T47D (cell line): ENCODE results near the gene THADA.
"Not testable (repeated sequence)": the region's sequence is repeated elsewhere in the genome, so short reads cannot be mapped to it uniquely, and the experiment has no call there.

ENCODE experiments used
- DNase-seq, 2 experiments: peaks; one replicate each; pipeline versions ENCODE4 v3.0.0 to v3.0.0-alpha.2; 2011 to 2012; ENCODE audit warnings: low read depth in 1 of 2, low spot score in 1 of 2
- JUND ChIP-seq: IDR thresholded peaks from 2 replicates; pipeline ENCODE4 v1.6.1; 2012; ENCODE audit warnings: low read depth
- in situ Hi-C: cut with HindIII; loops from 2 replicates; pipeline ENCODE4 v1.10.0; 2016; ENCODE audit warnings: low sequenced_read_pairs, low pct_unique_long_range_greater_than_20kb

The THADA gene

DNA sequence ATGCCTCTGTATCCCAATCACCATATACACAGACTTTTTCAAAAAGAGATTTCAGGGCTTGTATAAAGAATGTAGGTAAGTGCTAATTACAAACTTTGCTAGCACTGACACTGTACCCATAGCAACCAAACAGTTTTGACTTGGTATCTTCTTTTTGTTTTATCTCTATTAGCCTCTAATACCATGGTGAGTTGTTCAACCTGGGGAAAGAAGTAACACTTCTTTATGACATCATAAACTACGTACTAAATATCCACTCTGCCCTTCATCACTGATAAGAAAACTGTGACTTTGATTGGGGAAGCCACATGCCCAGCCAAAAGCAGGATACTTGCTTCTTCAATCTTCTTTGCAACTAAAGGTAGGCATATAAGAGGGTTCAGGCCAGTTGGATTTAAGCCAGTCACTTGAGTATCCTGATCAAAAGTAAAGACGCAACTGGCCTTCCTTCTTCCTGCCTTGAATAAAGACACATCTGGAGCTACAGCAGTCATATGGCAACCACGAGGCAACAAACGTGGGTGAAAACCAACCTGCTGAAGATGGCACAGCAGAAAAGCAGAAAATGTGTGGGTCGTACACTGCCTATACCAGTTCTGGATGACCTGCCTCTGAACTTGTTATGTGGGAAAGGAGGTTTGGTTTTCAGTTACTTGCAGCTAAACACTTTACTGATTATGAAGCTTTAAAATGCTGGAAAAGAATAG lies 16.4 kb downstream of the THADA start:
- DNase-seq: no peak
- no peak for TF ChIP-seq JUND
- in situ Hi-C loops: no loop called here

DNA sequence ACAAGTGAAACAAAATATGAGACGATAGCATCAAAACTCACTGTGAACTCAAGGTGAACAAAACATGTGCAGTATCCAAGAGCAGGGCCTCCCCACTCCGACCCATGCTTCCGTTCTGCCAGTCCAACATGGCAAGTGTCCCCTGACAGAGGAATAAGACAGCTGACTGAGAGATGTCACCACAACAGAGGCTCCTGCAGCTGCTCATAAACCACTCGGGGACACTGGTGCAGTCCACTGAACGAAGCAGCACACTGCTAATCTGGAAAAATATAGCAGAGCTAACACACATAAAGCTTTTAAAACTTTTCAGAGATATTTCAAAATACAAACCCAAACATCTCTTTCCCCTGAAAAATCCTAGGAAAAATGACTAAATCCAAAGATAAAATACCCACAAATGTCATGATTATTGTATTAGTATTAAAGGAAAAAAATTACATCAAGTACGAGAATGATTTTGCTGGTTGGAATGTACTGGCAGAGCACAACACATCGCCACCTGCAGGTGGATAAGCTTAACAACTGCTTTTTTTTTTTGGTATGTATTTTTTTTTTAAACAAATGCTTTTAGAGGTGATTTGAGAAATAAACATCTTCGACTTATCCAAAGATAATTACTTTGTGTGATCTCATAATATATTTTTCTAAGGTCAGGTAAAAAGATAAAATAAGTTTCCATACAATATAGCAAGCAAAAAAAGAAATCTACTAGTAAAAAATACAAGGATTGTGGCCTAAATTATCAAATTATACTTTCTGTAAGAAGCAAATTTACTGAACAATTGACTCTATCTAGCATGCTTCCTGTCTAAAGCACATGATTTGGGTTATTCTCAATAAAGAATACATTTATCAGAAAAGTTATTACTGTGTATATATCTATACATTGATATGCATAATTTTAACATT lies 18.6 kb downstream of the THADA start:
- no peak for TF ChIP-seq JUND
- DNase-seq: peak in 1 of 2 experiments; percentile 46

DNA sequence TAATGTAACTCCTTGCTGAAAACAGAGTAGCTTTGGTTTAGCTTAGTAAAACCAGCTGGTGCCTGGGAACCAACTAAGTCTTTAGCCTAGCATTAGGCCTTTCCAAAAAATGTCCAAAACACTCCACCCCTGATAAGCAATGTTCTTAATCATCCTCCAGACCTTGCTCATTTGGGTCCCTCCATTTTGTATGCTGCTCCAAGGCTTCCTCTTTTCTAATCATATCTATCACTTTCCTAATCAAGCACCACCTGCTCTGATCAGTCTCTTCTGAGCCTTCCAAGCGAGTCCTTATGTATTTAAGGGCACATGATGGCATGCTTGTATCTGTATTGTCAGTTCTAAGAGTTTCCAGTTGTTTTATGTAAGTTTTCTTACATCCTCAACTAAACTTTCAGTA lies 23.6 kb downstream of the THADA start:
- no peak for TF ChIP-seq JUND
- in situ Hi-C loops: no loop called here
- DNase-seq: no peak

More for the DNA sequence above, 18.6 kb downstream of the THADA start:
- in situ Hi-C loops: no loop called here

DNA sequence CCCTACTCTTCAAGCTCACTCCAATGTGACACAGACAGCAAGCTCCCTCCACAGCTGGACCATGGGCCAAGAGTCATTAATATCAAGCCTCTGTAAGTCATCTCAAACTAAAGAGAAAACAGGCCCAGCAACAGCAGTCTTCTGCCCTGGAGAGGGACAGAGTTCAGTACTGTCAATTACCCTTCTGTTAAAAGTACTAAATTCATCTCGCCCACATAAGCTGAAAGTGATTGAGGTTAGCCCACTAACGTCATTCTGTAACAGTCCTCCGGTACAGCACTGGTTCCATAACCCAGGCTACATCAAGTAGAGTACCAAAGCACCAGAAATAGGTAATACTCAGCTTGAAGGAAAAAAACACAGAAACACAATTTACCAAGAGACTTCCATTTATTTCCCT lies 25.9 kb downstream of the THADA start:
- in situ Hi-C loops: no loop called here
- no peak for DNase-seq
- TF ChIP-seq JUND: no peak

DNA sequence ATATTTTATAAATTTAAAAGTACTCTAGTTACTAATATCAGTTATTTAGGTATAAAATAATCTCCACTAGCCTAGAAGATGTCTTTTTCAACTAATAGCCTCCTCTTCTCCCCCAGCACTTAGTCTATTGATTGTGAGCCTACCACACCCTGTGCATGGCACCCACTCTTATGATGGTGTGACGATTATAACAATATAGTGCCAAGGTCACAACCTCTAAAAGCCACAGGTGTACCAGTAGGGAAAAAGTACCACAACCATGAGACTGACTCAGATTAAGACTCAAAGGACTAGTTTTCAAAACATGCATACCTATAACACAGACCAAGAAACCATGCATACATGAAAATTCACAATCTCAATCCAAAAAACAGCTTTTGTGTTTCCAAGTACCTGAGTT lies 27.6 kb downstream of the THADA start:
- no peak for TF ChIP-seq JUND
- DNase-seq: no peak
- in situ Hi-C loops: no loop called here

DNA sequence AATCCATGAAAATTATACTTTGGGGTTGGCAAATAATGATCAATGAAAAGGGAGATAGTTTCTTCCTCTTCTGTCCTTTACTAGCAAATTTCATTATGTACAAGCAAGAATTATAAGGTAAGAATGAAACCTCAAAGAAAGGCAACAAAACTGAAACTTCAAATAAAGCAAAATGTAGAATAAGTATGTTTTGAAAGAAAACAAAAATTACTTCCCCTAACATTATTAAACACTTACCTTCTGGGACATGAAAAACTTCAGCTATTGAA lies 29.4 kb downstream of the THADA start:
- no peak for TF ChIP-seq JUND
- DNase-seq: no peak
- in situ Hi-C loops: no loop called here

DNA sequence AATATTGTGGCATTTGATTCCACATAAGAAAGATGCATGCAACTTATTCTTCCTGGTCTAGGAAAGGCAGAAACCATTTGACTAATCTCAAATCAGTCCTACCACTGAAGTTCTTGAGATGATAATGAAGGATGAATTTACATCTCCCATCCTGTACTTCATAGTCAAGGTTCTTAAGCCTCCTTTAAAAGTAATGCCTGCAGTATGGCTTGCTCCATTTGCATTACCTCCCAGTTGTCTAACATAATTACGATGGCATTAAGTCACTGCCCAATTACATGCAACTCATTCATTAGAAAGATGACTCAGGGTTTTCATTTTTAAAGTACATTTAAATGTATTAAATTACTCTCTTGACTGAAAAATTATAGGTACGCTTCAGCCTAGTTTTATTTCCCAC lies 32.2 kb downstream of the THADA start:
- in situ Hi-C loops: no loop called here
- no peak for DNase-seq
- no peak for TF ChIP-seq JUND

DNA sequence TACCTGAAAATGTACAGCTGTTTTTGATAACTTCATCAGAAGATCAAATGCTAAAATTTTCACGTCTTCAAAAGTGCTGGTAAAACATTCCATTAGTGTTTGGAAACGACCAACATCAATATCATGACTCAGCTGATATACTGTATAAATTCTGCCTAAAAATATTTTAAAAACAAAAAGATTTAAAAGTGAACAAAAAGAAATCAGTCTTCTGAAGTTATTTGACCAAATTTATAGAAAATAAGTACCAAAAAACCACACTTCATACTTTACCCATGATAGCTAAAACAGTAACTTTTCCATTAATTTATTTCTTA lies 35.6 kb downstream of the THADA start:
- TF ChIP-seq JUND: no peak
- in situ Hi-C loops: no loop called here
- no peak for DNase-seq

DNA sequence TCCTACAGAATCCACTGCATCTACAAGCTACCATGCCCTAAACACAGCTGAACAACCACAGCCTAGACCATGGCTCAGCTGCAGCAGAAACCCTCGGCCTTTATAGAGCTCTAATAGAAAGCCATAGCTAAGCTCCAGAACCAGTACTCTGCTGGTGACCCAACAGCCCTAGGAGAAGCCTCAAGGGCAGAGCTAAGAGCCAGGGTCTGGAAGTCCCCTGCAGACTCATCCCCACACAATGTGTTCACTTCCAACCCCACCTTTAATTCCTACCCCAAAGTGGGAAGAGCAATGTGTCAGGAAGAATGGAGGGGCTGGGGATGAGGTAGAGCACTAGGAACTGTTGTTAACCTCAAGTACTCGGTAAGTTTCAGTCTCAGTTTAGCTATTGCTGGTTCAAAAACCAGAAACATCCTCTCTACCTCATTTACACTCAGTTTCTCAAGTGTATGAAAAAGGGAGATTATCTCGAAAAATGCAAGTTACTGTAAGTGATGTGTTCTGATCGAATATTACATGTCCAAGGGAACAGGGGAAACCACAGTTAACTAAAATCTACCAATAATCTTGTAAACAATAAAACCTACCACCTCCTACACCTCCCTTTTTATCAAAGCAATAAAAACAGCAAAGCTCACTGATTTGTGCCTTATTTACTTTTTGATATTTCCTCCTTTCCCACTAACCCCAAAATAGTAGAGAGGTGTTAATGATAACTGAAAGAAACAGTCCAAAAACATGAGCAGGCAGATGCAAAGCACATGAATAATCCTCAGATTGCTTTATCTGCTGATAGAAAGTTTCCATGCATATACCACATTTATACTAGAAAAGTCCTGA lies 36.2 kb downstream of the THADA start:
- in situ Hi-C loops: no loop called here
- no peak for DNase-seq

DNA sequence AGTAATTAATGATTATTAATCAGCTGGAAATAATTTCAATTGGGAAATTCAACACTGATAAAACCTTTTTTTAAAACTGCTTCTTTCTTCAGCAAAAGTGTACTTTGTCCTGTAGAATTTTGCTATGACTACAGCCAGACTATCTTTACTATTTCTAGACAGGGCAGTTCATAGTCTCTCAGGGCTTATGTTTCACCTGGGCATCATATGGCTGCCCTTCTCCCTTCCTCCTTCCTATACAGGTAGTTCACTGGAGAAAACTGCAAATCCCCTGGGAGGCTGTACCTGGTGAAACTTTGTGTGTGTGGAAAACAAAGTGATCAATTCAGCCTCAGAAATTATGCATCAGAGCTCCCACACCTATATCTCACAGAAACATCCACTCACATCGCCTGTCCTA lies 38.6 kb downstream of the THADA start:
- TF ChIP-seq JUND: no peak
- in situ Hi-C loops: no loop called here
- no peak for DNase-seq

More for the DNA sequence above, 36.2 kb downstream of the THADA start:
- no peak for TF ChIP-seq JUND

DNA sequence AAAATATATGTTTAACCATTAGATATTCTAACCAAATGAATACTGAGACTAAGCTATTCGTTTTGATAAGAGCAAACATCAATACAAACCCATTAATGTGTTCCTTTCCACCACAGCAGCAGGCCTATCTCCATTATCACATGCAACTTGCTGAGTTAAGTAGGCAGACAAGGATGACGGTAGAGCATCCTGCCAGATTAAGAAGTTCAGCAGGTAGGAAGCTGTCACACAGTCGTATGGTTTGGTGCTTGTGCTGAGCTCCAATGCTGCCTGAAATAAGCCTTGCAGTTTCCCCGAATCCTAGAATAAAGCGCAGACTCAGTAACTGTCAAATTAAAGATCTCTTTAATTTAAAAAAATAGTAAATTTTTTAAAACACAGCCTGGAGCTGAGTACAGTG lies 39.6 kb downstream of the THADA start:
- in situ Hi-C loops: no loop called here
- no peak for DNase-seq
- no peak for TF ChIP-seq JUND

DNA sequence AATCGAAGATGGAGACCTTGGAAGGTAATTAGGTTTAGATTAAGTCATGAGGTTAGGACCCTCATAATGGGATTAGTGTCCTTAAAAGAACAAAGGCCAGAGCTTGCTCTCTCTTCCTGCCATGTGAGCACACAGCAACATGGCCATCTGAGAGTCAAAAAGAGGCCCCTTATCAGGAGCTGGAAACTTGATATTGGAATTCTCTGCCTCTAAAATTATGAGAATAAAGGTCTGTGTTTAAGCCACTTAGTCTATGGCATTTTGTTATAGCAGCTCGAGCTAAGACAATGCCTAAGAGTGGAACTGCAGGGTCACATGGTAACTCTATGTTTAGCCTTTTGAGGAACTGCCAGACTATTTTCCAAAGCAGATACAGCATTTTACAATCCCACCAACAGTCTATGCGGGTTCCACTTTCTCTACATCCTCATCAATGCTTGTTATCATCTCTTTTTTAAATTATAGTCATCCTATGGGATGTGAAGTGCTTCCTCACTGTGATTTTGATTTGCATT lies 42.4 kb downstream of the THADA start:
- in situ Hi-C loops: no loop called here
- DNase-seq: no peak
- TF ChIP-seq JUND: no peak

DNA sequence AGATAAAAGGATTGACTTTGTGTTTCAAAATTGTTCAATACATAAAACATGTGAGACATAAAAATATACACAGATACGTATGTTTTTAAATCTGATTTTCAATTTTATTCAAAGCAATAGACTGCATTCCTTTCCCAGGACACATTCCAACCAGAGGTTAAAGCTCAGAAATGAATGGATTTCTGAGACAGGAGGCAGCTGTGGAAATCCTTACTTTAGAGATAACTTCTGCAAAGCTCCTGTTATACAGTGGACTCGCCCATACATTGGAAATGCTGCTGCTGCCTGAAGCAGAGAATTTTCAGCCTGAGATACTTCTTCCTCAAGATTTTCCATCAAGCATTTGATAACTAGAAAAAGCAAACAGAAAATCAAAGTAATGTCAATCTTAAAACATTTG lies 43.8 kb downstream of the THADA start:
- no peak for DNase-seq
- no peak for TF ChIP-seq JUND
- in situ Hi-C loops: no loop called here

DNA sequence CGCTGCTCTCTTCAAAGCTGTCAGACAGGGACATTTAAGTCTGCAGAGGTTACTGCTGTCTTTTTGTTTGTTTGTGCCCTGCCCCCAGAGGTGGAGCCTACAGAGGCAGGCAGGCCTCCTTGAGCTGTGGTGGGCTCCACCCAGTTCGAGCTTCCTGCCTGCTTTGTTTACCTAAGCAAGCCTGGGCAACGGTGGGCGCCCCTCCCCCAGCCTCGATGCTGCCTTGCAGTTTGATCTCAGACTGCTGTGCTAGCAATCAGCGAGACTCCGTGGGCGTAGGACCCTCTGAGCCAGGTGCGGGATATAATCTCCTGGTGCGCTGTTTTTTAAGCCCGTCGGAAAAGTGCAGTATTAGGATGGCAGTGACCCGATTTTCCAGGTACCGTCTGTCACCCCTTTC lies 47.5 kb downstream of the THADA start:
- DNase-seq, in situ Hi-C loops: not testable (repeated sequence)
